NT2/D1 (cell line): ENCODE results near the gene POGK.

ENCODE experiments used
- DNase-seq: peaks from one replicate; pipeline ENCODE4 v3.0.0-alpha.2; 2011; ENCODE audit warnings: low read depth, low spot score
- H3K27me3 ChIP-seq: 2 replicates; pipeline ENCODE4 v1.6.0; 2011; ENCODE audit warnings: mild to moderate bottlenecking; ENCODE audit not compliant: insufficient read length, insufficient read depth
- H3K36me3 ChIP-seq: 2 replicates; pipeline ENCODE4 v1.6.1; 2011; ENCODE audit warnings: mild to moderate bottlenecking, low read length, mixed read lengths; ENCODE audit not compliant: insufficient read depth, insufficient read length
- H3K4me1 ChIP-seq: 2 replicates; pipeline ENCODE4 v1.5.1; 2011; ENCODE audit not compliant: insufficient read depth, insufficient read length
- H3K4me3 ChIP-seq: 2 replicates; pipeline ENCODE4 v1.5.1; 2011; ENCODE audit warnings: low read depth; ENCODE audit not compliant: insufficient read length
- H3K9ac ChIP-seq: 2 replicates; pipeline ENCODE4 v1.6.0; 2011; ENCODE audit warnings: low read depth; ENCODE audit not compliant: insufficient read length
- H3K9me3 ChIP-seq: 2 replicates; pipeline ENCODE4 v1.5.1; 2011; ENCODE audit warnings: mild to moderate bottlenecking, low read length; ENCODE audit not compliant: insufficient read depth
- SUZ12 ChIP-seq: IDR thresholded peaks from 2 replicates; pipeline ENCODE4 v1.6.1; 2011; ENCODE audit not compliant: insufficient read length, insufficient read depth; ENCODE audit errors: extremely low read depth
- YY1 ChIP-seq: IDR thresholded peaks from 2 replicates; pipeline ENCODE4 v1.6.1; 2011; ENCODE audit not compliant: insufficient read length, insufficient read depth
- ZNF274 ChIP-seq: IDR thresholded peaks from 2 replicates; pipeline ENCODE4 v1.6.1; 2011; ENCODE audit warnings: mild to moderate bottlenecking, low read depth, low read length

The POGK gene

DNA sequence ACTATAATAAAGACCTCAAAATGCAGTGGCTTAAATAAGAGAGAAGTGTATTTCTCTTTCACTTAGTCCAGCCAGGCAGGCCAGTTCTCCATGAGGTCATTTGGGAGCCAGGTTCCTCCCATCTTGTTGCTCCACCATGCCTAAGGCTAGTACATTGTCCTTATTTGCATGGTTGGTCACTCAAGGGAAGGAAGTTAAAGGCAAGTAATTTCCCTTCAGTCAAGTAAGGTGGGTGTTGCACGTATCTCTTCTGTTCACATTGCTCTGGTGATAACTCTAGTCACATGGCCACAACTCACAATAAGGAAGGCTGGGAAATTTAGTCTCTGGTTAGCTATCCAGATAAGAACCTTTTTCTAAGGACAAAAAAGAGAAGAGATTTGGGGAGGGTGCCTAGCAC is 64.0 kb downstream of the POGK start:
- H3K9ac ChIP-seq, result no peak overlapping the region

DNA sequence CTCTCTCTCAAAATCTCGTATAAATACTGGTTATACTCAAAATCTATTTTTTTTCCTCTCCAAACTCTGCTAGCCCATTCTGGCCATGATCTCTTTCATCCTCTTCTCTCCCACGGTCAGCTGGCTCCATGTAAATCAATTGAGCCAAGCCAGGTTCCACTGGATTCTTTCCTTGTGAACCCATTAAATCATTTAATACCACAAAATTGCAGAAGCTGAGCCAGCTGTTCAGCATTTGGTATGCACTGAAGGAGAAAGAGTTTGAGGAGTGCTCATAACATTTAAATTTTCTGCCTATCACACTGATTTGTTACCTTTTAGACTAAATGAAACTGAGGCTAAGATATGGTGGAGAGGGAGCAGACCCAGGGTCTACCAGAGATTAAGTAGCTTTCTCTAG is 65.9 kb downstream of the POGK start:
- Histone ChIP-seq H3K36me3 (no peaks in the 10 kb centered on the region), H3K4me1 (no peaks in the 10 kb centered on the region), H3K4me3 (no peak overlapping the region), H3K9ac (no peak overlapping the region), H3K27me3 (no peaks in the 10 kb centered on the region), H3K9me3 (peaks cover 6% of the 10 kb centered on the region; the same call in 1 of the 2 replicates)
- no peak for DNase-seq
- TF ChIP-seq ZNF274, result no peak
- TF ChIP-seq SUZ12, result no peak
- TF ChIP-seq YY1, result no peak

More for the DNA sequence above, 64.0 kb downstream of the POGK start:
- Histone ChIP-seq H3K27me3 (no peaks in the 10 kb centered on the region), H3K4me3 (no peak overlapping the region), H3K4me1 (no peaks in the 10 kb centered on the region), H3K9me3 (peaks cover 12% of the 10 kb centered on the region), H3K36me3 (no peaks in the 10 kb centered on the region)
- TF ChIP-seq YY1 (no peak), ZNF274 (no peak), SUZ12 (no peak)
- DNase-seq, result no peak

DNA sequence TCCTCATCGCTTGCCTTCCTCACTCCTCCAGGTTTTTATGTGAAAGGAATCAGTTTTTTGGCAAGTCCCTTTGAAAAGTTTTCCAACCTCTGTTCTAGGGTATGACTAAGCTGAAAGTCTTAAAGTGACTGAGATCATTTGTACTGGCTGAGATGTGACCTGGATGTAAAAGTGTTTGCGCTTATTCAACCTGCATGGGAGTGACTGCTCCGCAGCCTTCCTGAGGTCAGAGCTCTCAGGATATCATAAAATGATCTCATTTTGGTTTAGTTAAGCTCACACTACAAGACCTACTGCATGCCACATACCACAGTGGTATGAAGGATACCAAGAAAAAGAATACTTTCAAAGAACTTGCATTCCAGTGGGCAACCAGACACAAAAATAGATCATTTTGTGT is 66.6 kb downstream of the POGK start:
- Histone ChIP-seq H3K9me3 (peaks cover 9% of the 10 kb centered on the region), H3K4me3 (no peak overlapping the region), H3K4me1 (no peaks in the 10 kb centered on the region), H3K27me3 (no peaks in the 10 kb centered on the region), H3K9ac (no peak overlapping the region), H3K36me3 (no peaks in the 10 kb centered on the region)
- TF ChIP-seq YY1 (no peak), SUZ12 (no peak), ZNF274 (no peak)
- DNase-seq, result no peak
